HEK293 (cell line): ENCODE measurements around the gene ZNF597.

Experiments
- ATF2 ChIP-seq: fragments of 450-650 bp; formaldehyde crosslinking; IDR thresholded peaks from 2 replicates; pipeline ENCODE4 v1.5.1; 2016; ENCODE audit warnings: missing biosample characterization, missing genetic modification characterization, low read depth
- BCL11A ChIP-seq: fragments of 450-650 bp; formaldehyde crosslinking; IDR thresholded peaks from 2 replicates; pipeline ENCODE4 v1.5.1; 2016; ENCODE audit warnings: low read depth, missing biosample characterization, missing genetic modification characterization
- CTCF ChIP-seq: fragments of 450-650 bp; formaldehyde crosslinking; IDR thresholded peaks from 2 replicates; pipeline ENCODE4 v1.5.1; 2016; ENCODE audit warnings: missing biosample characterization, missing genetic modification characterization
- MZF1 ChIP-seq: fragments of 450-650 bp; formaldehyde crosslinking; IDR thresholded peaks from 2 replicates; pipeline ENCODE4 v1.5.1; 2017; ENCODE audit warnings: missing biosample characterization, missing genetic modification characterization, borderline replicate concordance
- PRDM1 ChIP-seq: fragments of 450-650 bp; formaldehyde crosslinking; IDR thresholded peaks from 2 replicates; pipeline ENCODE4; 2016; ENCODE audit warnings: missing biosample characterization, missing genetic modification characterization
- YY1 ChIP-seq: fragments of 450-650 bp; formaldehyde crosslinking; IDR thresholded peaks from 2 replicates; pipeline ENCODE4 v1.5.1; 2018; ENCODE audit warnings: missing biosample characterization, missing genetic modification characterization
- ZBTB7A ChIP-seq: fragments of 450-650 bp; formaldehyde crosslinking; IDR thresholded peaks from 2 replicates; pipeline ENCODE4 v1.5.1; 2016; ENCODE audit warnings: low read depth, missing biosample characterization, missing genetic modification characterization
- ZNF239 ChIP-seq: fragments of 450-650 bp; formaldehyde crosslinking; IDR thresholded peaks from 2 replicates; pipeline ENCODE4 v1.5.1; 2016; ENCODE audit warnings: missing biosample characterization, missing genetic modification characterization
- ZNF529 ChIP-seq: fragments of 450-650 bp; formaldehyde crosslinking; IDR thresholded peaks from 2 replicates; pipeline ENCODE4 v1.5.1; 2017; ENCODE audit warnings: missing genetic modification characterization, missing biosample characterization; ENCODE audit not compliant: insufficient replicate concordance
- ZNF555 ChIP-seq: fragments of 450-650 bp; formaldehyde crosslinking; conservative IDR thresholded peaks from 2 replicates; pipeline ENCODE4 v1.5.1; 2017; ENCODE audit warnings: missing biosample characterization, mild to moderate bottlenecking, missing genetic modification characterization, inconsistent platforms
- ZNF610 ChIP-seq: fragments of 450-650 bp; formaldehyde crosslinking; IDR thresholded peaks from 2 replicates; pipeline ENCODE4 v1.5.1; 2016; ENCODE audit warnings: missing biosample characterization, missing genetic modification characterization, borderline replicate concordance
- ZNF76 ChIP-seq: fragments of 450-650 bp; formaldehyde crosslinking; IDR thresholded peaks from 2 replicates; pipeline ENCODE4; 2016; ENCODE audit warnings: low read depth, missing biosample characterization, missing genetic modification characterization, borderline replicate concordance

- TF ChIP-seq ATF2 (no peak), CTCF (tag by site-specific recombination) (no peak), ZNF76 (tag by site-specific recombination) (no peak), PRDM1 (tag by site-specific recombination) (no peak), ZBTB7A (tag by site-specific recombination) (no peak), MZF1 (tag by site-specific recombination) (no peak), ZNF555 (tag by site-specific recombination) (no peak), ZNF610 (tag by site-specific recombination) (no peak), ZNF529 (tag by site-specific recombination) (no peak), ZNF239 (tag by site-specific recombination) (no peak), BCL11A (tag by site-specific recombination) (no peak), YY1 (tag by site-specific recombination) (no peak)
Measured at GRCh38 chr16:3472878-3473595, 29.7 kb upstream of the ZNF597 start.
